HG02588 (cell line): ENCODE measurements around the gene PAQR6.

Experiments used
- ATAC-seq: cut with Tn5 transposase; IDR thresholded peaks from one replicate; pipeline ENCODE4 v1.9.1; 2021; ENCODE audit warnings: mild to moderate bottlenecking, moderate library complexity; ENCODE audit not compliant: unreplicated experiment

Gene PAQR6

GRCh38 chr1:156247460-156248322, at the start of gene PAQR6:
Gene PAQR6 (minus strand): TSS chr1:156248056. CDS start chr1:156246731, 1,325 bp downstream.
- no peak for ATAC-seq

- peak; percentile 59 for ATAC-seq
Measured at GRCh38 chr1:156295391-156295947, 47.6 kb upstream of the PAQR6 start, which contains the start of gene GLMP. Gene GLMP (minus strand): TSS chr1:156295679. CDS start chr1:156295645, 34 bp downstream.

- ATAC-seq = no peak
Measured at GRCh38 chr1:156293895-156294294, 46.0 kb upstream of the PAQR6 start.

GRCh38 chr1:156293098-156293434, 45.2 kb upstream of the PAQR6 start:
- no peak for ATAC-seq

GRCh38 chr1:156291226-156292061, 43.6 kb upstream of the PAQR6 start:
- no peak for ATAC-seq

GRCh38 chr1:156289857-156290256, 42.0 kb upstream of the PAQR6 start:
- no peak for ATAC-seq

GRCh38 chr1:156286061-156286460, 38.2 kb upstream of the PAQR6 start:
- no peak for ATAC-seq

GRCh38 chr1:156285437-156285836, 37.6 kb upstream of the PAQR6 start:
- ATAC-seq = no peak

- no peak for ATAC-seq
Measured at GRCh38 chr1:156284757-156285156, 36.9 kb upstream of the PAQR6 start.

- no peak for ATAC-seq
Measured at GRCh38 chr1:156284112-156284511, 36.3 kb upstream of the PAQR6 start, which contains the start of gene TMEM79. Gene TMEM79 (plus strand): TSS chr1:156284325. CDS start chr1:156285227, 902 bp downstream.

GRCh38 chr1:156283521-156283920, 35.7 kb upstream of the PAQR6 start:
- no peak for ATAC-seq

GRCh38 chr1:156282479-156283222, 34.8 kb upstream of the PAQR6 start, which contains the start of gene SMG5:
Gene SMG5 (minus strand): TSS chr1:156282825. CDS start chr1:156282680, 145 bp downstream.
- peak; percentile 80 for ATAC-seq

GRCh38 chr1:156281693-156282478, 34.0 kb upstream of the PAQR6 start:
- no peak for ATAC-seq

- peak; percentile 39 for ATAC-seq
Measured at GRCh38 chr1:156281281-156281680, 33.4 kb upstream of the PAQR6 start.

- no peak for ATAC-seq
Measured at GRCh38 chr1:156279837-156280236, 32.0 kb upstream of the PAQR6 start.

- no peak for ATAC-seq
Measured at GRCh38 chr1:156276966-156277381, 29.1 kb upstream of the PAQR6 start.

GRCh38 chr1:156276532-156276931, 28.7 kb upstream of the PAQR6 start:
- ATAC-seq = no peak

GRCh38 chr1:156270314-156270713, 22.5 kb upstream of the PAQR6 start:
- no peak for ATAC-seq

- no peak for ATAC-seq
Measured at GRCh38 chr1:156268336-156268735, 20.5 kb upstream of the PAQR6 start.

- ATAC-seq = no peak
Measured at GRCh38 chr1:156266051-156266450, 18.2 kb upstream of the PAQR6 start.
